RPMI8226 (cell line): ENCODE results near the gene DDX24.
"Not testable (repeated sequence)": the region's sequence is repeated elsewhere in the genome, so short reads cannot be mapped to it uniquely, and the experiment has no call there.

ENCODE experiments used
- DNase-seq: peaks from one replicate; pipeline ENCODE4 v3.0.0-alpha.2; 2015

DDX24 gene

DNA sequence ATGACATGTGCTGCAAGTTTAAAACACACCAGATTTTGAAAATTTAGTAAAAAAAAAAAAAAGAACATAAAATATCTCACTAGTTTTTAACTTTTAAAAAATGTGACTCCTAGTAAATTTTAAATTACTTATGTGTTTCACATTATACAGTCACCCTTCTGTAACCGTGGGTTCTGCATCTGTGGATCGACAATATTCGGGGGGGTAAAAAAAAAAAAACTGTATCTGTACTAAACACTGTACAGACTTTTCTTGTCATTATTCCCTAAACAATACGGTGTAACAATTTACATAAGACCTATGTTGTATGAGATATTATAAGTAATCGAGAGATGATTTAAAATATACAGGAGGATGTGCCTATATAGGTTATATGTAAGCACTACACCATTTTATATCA is 3.2 kb downstream of the DDX24 start:
- DNase-seq = no peak

DNA sequence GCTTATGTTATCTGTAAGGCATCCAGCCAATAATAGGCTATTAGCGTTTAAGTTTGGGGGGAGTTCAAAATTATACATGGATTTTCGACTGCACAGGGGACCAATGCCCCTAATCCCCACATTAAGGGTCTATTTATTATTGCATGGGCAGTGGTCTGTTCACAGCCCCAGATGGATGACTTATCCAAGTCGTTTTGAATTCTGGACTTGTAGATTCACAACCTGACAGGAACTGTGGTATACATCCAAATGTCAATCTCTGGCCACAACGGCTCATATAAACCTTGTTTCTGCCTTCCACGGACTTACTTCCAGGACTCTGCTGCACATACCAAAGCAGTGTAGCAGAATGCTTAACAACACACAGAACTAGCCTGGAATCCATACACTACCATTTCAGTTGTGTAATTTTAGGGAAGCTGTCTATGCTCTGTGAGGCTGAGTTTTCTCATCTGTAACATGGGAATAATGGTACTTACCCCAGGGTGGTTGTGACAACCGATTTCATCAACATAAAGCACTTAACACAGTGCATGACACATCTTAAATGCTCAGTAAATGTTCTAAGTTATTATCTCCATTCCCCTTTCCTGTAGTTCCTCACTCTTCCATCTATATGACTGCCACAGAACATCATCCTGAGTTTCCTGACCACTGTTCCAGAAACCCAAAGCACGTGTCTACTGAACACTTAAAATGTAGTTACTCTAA is 3.7 kb downstream of the DDX24 start:
- no peak for DNase-seq

DNA sequence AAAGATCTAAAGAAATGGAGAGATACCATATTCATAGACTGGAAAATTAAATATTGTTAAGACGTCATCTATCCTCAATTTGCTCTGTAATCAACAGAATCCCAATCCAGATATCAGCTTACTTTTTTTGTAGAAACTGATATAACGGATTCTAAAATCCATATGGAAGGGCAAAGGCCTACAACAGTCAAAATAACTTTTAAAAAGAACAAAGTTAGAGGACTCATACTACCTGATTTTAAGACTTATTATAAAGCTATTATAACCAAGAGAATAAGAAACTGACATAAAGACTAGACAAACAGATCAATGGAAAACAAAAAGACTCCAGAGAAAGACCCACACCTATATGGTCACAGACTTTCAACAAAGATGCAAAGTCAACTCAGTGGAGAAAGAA is 6.0 kb downstream of the DDX24 start:
- DNase-seq = no peak

DNA sequence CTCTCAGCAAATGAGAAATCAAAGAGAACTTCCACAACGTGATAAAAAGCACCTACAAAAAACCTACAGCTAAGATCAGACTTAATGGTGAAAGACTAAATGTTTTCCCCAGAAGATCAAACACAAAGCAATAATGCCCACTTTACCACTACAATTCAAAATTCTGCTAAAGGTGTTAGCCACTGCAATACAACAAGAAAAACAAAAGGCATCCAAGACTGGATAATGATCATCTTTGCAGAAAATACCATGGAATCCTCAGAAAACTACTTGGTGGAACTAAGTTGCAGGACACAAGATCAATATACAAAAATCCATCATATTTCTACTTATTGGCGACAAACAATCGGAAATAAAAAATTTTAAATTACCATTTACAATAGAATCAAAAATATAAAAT is 6.5 kb downstream of the DDX24 start:
- DNase-seq = no peak

DNA sequence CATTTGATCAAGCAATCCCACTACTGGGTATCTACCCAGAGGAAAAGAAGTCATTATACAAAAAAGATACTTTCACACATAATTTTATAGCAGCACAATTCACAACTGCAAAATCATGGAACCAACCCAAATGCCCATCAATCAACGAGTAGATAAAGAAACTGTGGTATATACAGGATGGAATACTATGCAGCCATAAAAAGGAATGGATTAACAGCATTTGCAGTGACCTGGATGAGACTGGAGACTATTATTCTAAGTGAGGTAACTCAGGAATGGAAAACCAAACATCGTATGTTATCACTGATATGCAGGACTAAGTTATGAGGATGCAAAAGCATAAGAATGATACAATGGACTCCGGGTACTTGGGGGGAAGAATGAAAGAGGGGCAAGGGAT is 8.9 kb downstream of the DDX24 start:
- DNase-seq = not testable (repeated sequence)

DNA sequence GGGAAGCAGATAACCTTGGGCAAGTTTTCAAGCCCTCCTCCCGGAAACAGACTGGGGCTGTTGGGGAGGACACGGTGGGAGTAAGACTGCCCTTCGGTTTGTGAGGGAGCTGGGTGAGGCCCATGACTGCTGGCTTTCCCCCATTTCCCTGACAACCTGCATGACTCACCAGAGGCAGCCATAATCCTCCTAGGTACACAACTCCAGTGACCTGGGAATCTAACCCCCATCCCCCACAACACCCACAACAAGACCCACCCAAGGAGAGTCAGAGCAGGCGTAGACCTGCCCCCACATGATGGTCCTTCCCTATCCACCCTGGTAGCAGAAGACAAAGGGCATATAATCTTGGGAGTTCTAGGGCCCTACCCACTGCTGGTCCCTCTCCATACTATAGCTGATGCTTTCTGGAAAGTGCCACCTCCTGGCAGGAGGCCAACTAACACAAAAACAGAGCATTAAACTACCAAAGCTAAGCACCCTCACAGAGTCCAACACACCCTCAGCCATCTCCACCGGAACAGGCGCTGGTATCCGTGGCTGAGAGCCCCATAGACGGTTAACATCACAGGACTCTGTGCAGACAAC is 14.8 kb downstream of the DDX24 start:
- DNase-seq = no peak

DNA sequence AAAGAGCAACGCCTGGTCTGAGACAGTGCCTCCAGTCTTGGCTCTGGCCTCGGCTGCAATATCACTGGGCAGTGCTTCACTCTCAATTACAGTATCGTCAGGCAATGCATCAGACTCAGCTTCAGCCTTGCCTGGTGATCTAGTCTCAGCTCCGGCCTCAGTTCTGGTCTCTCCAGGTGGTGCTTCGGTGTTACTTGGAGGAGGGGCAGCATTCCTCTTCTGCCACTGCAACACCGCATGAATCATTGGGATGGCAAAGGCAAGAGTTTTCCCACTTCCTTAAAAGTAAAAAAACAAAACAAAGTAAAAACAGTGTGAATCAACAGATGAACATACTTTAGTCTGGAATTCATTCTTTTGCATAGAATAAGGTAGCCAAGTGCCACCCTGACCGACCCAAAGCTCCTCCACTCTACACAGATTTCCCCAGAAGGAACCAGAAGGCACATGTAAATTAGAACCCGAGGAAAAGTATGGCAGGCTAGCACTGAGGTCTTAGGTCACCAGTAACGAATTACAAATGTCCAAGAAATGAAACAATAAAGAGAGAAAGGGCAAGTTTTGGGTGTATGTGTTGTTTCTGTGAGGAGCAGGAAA is 18.6 kb downstream of the DDX24 start:
- no peak for DNase-seq

DNA sequence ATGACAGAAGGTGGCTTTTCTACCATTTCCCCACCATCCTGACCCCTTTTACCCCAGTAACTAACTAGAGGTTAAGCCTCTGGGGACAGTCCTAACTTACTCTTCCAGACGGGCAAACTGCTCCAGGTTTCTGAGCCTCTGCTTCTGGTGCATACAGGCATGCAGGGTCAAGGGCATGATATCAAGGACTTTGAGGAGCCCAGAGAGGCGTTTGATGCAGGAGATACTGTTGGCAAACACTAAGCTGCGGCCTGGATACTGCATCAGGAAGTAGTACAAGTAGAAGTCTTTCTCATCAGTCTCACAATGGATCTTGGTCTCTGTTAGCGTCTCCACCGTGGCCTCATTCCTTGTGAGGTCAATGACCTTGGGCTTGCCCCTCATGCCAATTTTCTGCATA is 21.0 kb downstream of the DDX24 start:
- no peak for DNase-seq

DNA sequence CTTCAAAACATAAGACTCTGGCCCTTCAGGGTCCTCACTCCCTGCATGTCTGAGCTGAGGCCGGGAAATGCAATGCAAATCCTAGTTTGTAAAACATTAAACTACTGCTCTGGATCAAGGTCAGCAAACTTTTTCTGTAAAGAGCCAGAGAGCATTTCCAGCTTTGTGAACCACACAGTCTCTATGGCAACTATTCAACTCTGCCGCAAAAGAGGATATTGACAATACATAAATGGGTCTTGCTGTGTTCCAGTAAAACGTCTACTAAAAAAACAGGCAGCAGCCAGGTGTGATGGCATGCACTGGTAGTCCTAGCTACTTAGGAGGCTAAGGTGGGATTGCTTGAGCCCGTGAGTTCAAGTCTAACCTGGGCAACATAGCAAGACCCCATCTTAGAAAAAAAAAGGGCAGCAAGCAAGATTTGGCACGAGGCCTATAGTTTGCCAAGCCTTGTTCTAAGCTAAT is 22.3 kb downstream of the DDX24 start:
- DNase-seq = no peak

DNA sequence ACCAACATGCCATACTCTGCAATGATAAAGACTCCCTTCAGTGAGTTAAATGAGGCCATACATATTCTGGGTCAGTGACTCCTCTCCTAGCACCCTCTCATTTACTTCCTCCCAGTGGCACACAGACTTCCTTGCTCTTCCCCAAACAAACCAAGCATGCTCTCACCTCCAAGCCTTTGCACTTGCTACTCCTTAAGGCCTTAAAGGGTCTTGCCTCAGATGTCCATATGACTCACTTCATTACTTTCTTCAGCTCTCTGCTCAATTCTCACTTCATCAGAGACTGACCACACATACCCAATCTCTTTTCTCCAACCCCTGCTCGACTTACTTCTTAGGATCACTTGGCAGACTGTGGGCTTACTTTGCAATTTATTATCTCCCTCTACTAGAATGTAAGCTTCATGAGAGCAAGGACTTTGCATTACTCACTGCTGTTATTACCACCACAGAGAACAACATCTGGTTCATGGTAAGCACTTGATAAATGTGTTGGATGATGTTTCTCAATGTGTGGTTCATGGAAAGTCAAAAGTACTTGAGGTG is 22.8 kb downstream of the DDX24 start:
- DNase-seq = no peak

DNA sequence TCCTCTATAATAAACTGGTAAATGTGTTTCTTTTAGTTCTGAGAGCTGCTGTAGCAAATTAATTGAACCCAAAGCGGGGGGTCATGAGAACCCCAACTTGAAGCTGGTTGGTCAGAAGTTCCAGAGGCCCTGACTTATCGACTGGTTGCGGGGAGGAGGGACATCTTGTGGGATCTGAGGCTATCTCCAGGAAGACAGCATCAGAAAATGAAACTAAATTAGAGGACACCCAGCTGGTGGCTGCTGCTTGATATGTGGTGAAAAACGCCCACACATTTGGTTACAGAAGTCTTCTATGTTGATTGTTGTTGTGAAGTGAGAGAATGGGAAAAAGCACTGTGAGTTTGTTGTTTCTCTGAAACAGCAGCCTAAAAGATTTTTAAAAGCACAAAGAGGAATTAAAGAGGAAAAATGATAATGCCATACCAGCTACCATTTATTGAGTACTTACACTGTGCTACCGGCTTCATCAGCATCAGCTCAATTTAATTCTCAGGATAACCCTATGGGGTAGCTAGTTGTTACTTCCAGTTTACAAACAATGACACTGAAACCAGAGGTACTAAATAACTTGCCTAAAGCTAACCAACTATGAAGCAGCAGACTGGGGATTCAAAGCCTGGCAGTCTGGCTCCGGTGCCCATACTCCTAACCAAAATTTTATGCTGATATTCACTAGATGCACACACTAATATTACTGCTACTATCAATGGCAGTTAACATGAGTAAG is 24.3 kb downstream of the DDX24 start:
- no peak for DNase-seq

DNA sequence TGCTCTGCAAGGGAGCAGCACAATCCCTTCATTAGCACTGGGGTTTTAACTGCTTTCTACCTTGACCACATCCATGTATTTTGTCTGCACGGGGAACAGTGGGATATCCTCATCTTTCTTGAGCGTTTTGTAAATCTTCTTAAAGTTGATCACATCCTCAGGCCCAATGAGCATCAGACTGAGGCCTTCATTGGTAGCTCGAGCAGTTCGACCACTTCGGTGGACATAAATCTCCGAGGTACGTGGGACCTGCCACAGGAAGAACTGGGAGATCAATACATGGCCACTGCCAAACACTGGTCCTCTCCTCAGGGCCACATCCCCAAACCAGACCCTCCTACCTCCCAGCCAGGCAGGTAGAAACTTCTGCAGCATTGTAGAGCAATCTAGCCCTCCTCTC is 26.1 kb downstream of the DDX24 start:
- DNase-seq = no peak

DNA sequence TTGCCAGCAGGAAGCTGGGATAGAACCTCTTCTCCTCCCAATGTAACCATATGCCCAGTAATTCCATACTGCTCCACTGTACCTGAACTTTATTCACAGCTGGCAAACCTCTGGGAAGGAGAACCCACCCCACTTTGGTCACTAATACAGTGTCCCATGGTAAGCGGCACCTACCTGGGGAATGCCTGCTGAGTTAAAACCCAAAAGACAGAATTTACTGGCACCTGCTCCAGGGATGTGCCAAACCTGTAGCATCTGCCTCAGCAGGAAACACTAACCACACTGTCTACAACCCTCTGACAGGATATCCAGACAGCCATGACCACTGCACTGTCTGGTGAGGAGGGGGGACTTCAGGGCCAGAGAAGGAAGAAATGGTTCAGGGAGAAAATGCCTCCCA is 26.6 kb downstream of the DDX24 start:
- DNase-seq = no peak

DNA sequence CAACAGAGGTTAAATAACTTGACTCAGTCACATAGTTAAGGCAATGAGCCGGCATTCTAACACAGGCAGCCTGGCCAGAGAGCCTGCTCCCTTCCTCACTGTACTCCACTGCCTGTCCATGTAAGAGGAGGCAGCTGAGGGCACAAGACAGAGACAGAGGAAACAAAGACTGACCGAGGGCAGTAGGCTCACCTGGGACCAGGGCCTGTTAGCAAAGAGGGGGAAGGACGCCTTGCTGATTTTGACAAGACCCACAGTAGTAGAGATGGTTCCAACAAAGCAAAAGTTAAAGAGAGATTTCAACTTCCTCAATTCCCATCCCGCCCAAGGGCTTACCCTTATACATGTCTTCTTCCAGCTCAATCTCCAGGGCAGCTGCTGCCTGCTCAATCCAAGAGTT is 28.3 kb downstream of the DDX24 start:
- DNase-seq = no peak

DNA sequence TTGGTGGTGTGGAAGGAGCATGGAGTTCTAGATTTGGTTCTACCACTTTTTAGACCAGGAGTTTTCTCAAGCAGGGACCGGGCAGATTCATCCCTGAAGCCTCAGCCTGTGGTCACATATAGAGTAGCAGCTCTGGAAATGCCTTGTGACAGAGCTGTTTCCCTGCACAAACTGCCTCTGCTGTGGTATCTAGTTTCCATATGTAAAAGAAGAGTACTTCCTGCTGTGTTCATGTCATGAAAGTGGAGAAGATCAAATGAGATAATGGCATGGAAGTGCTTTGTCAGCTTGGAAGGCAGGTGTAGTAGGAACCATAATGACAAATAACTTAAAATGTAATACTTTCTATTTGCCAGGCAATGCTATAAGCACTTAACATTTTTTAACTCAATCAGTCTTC is 28.8 kb downstream of the DDX24 start:
- DNase-seq = no peak

DNA sequence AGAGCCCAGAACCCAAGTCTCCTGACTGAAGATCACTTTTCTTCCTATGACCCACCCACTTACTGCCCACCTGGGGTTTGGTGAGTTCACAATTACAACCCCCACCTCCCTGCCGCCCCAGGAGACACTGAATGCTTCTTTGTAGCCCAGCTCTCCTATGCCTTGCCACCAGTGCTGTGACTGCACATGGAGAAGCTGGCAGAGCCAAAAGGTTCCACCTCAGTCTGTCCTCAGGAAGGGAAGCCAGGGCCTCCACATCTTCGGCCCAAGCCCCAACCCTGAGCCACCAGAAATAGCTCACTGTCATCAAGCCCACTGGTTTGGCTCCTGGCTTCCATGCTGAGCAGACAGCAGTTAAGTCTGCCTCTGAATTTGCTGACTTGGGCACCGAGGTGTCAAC is 29.2 kb downstream of the DDX24 start:
- no peak for DNase-seq

DNA sequence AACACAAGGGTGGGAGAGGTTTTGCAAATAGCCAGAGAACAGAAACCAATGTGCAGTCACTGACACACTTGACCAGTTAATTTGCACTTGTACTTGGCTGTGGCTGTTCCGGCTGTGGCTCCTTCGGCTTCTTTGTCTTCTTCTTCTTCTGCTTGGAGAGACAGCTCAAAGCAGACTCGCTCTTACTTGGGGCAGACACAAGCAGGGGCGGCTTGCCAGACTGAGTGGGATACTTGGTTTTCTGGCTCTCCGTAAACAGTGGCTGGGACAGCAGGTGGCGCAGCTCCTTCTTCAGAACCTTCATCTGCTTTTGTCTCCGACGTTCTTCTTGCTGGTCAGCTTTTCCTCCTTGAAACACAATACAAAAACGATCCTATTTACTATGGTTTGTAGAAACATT is 29.9 kb downstream of the DDX24 start:
- no peak for DNase-seq

DNA sequence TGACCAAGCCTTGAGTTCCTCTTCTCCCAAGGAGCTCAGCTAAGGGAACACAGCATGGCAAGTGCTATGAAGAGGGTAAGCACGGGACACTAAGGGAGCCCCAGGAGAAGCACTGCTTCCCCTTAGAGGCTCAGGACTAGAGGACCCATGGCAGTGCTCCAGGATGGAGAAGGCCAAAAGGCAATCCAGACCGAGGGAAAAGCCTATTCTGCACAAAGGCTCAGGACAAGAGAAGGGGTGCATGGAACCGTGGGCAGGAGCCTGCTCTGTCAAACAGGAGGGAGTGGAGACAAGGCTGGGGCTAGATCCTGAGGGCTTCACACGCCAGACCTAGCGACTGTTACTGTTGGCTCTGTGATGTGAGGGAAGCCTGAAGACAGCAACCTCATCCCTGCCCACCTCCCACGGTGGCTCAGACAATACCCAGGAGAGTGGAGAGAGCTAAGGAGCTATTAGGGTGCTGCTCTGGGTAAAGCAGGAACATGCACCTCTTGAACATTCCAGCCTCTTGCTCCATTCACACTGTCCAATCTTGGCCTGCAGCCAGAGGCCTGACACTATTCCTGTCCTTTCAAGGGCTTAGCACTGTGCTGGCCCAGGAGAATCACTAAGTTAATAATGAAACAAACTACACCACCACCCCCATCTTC is 30.6 kb downstream of the DDX24 start:
- DNase-seq = no peak

DNA sequence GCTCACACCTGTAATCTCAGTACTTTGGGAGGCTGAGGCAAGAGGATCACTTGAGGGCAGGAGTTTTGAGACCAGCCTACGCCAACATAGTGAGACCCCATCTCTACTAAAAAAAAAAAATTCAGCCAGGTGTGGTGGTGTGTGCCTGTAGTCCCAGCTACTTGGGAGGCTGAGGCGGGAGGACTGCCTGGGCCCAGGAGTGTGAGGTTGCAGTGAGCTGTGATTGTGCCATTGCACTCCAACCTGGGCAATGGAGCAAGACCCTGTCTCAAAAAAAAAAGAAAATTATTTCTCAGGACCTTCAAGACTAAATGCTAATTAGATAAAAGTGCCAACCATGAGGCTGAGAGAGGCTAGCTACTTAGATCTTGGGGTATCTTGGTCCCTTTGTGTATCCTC is 31.4 kb downstream of the DDX24 start:
- no peak for DNase-seq

DNA sequence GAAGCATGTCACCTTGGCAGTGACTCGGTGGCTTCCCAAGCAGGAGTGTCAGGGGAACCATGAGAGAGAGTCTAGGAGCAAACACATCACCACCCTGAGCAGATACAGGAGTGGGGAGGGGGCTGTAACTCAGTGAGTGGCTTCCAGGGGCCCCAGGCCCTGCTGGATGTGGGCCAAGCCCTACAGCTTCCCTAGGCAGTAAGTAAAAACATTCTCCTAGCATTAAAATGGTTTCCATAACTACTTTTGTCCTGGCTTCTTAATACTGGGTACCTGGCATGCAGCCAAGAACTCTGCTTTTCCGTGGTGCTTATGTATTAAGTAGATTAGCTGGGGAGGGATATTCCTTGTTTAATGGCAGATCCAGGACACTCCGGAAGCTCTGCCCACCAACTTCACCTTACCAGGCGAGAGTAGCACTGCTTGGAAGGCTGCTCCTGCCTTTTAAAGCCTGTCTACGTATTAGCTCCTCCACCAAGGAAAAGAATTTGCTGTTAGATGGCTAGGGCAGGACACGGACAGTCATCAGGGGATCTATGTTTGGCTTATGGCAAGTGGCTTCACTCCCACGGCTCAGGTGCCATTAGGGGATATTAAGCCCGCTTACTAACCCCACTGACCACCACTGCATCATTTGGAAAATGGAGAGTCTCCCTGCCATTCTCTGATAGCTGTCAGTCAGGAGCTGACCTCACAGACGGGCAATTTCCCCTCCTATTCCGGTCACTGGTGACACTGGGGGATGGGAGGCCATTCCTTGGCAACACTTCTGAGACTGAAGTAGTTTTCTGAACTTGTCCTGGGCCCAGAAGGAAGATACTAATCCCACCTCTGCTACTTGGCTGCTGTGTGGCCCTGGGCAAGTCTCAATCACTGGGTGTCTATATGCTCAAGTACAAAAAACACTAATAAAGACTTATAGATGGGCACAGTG is 32.0 kb downstream of the DDX24 start:
- DNase-seq = no peak

DNA sequence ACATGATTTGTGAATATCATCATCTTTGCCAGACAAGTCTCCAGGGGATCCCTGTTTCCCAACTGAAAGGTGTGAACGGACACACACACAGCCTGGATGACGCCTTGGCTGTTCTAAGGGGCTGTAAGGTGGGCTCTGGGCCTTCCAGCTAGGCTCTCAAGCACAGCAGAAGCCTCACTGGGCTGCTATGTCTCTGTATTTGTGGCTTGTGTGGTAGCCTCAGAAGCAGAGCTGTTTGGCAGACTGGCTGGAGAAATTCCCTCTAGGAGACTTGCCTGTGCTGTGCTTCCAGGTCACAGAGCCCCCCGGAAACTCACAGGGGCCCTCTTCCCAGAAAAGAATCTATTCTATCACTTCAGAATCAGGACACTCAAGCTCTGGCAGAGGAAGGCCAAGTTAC is 33.4 kb downstream of the DDX24 start:
- no peak for DNase-seq

DNA sequence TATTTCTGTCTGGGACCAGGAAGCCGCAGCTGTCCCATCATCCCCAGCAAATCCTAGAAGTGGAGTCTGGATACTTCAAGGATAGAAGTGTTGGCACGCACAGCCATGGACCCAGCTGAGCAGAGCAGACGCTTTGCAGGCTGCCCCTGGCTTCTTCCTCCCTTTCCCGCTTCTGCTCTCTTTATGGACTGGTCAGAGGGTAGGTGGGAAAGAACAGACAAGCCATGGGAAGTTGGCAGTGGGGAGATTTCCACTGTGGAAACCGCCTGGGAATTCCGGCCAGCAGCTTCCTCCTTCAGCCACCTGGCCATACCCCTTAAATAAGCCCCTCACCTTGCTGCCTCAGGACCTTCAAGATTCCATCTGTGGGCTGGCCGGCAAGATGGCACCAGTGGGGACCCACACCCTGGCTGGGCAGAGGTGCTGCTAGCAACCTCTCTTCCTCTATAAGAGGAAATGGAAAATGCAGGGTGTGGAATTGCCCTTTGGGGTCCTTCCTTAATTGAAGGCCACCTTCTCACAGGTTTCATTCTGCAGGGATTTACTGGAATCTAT is 34.2 kb downstream of the DDX24 start:
- DNase-seq = no peak
